Lung (tissue), 12 donors: ENCODE data around the gene FARSA. TPM values are rescaled to one million over a fixed set of nuclear protein-coding genes. Genes with fewer than 3 reads are reported as not detected.
"Not testable (repeated sequence)": the region's sequence is repeated elsewhere in the genome, so short reads cannot be mapped to it uniquely, and the experiment has no call there.

Experiments
- ATAC-seq: fragments of 200-7000 bp; cut with Tn5 transposase; one replicate; pipeline ENCODE4 v1.9.1; 2020; ENCODE audit warnings: moderate number of reproducible peaks; ENCODE audit not compliant: insufficient read depth, low FRiP score
- DNase-seq, 3 donors: peaks; one replicate each; pipeline ENCODE4 v3.0.0-alpha.2; 2013 to 2017
- H3K27ac ChIP-seq, 2 donors: one replicate each; pipeline ENCODE4 v1.5.1; 2013; ENCODE audit warnings: mild to moderate bottlenecking in 2 of 2, moderate library complexity in 2 of 2, control low read depth in 1 of 2, inconsistent platforms in 1 of 2, low read depth in 1 of 2, low read length in 1 of 2
- H3K27me3 ChIP-seq, 3 donors: one replicate each; pipeline ENCODE4 v1.5.1; 2013; ENCODE audit warnings: low read length in 2 of 3; ENCODE audit not compliant: control insufficient read depth in 3 of 3, insufficient read depth in 3 of 3
- H3K36me3 ChIP-seq, 4 donors: one replicate each; pipeline ENCODE4 v1.5.1; 2013; ENCODE audit warnings: low read length in 4 of 4, mild to moderate bottlenecking in 1 of 4, moderate library complexity in 1 of 4; ENCODE audit not compliant: control insufficient read depth in 4 of 4, insufficient read depth in 4 of 4
- H3K4me1 ChIP-seq, 5 donors: one replicate each; pipeline ENCODE4 v1.5.1; 2013; ENCODE audit warnings: low read length in 5 of 5, mild to moderate bottlenecking in 2 of 5, moderate library complexity in 1 of 5; ENCODE audit not compliant: control insufficient read depth in 5 of 5, insufficient read depth in 5 of 5
- H3K4me3 ChIP-seq: one replicate; pipeline ENCODE4 v1.5.1; 2013; ENCODE audit warnings: mild to moderate bottlenecking, control low read depth, moderate library complexity
- H3K9ac ChIP-seq, 2 donors: one replicate each; pipeline ENCODE4 v1.5.1; 2013; ENCODE audit warnings: low read length in 2 of 2, control low read depth in 1 of 2; ENCODE audit not compliant: insufficient read depth in 1 of 2
- H3K9me3 ChIP-seq, 4 donors: one replicate each; pipeline ENCODE4 v1.5.1; 2013; ENCODE audit warnings: low read length in 3 of 4, mild to moderate bottlenecking in 1 of 4, moderate library complexity in 1 of 4; ENCODE audit not compliant: control insufficient read depth in 4 of 4, insufficient read depth in 3 of 4
- CTCF ChIP-seq: IDR thresholded peaks from 2 replicates; pipeline ENCODE4 v1.5.1; 2012; ENCODE audit warnings: mild to moderate bottlenecking; ENCODE audit errors: control extremely low read depth, extremely low read depth
- WGBS, 2 donors: extraction: QIAGEN DNeasy Blood & Tissue Kit; methylation state at CpG; one replicate each; pipeline ENCODE4 v1.1.7; 2013; 5-methylcytosine and 5-hydroxymethylcytosine counted together
- polyA plus RNA-seq, 2 donors: library from polyadenylated mRNA; stranded (reverse); fragments of 200-250 nt; gene quantifications; one replicate each; pipeline ENCODE4 v1.2.1, GENCODE V29; 2013
- total RNA-seq, 2 donors: library from RNA; depleted of rRNA in 1 of 2; stranded (reverse); fragments of >200 nt in 1 of 2; gene quantifications; one replicate each; pipeline ENCODE4 v1.2.1, GENCODE V29; 2014 to 2021
- donor health status: control.
- donor health status: control.
- donor health status: Bipolar disorder and iron deficiency.
- donor health status: healthy.
- donor health status: DM: yes; HTN: yes; CAD: no.

Gene FARSA
- total and polyA plus RNA-seq, 4 donors, result 27.8 to 72.1 (median 52.8) TPM

GRCh38 chr19:12952488-12953137, 19.1 kb upstream of the FARSA start:
- TF ChIP-seq CTCF, result no peak
- ATAC-seq, result no peak
- H3K4me3 ChIP-seq, result no peak overlapping the region
- H3K27me3 ChIP-seq, result no peaks in the 10 kb centered on the region
- H3K9me3 ChIP-seq, result no peaks in the 10 kb centered on the region
- peaks cover 13 to 50% (median 31%) of the 10 kb centered on the region in 4 donors for H3K36me3 ChIP-seq
- 55 to 62% methylated on average over 12 of the region's 12 CpGs for WGBS, 2 donors
- H3K27ac ChIP-seq, result peak overlapping the region; percentile 40 to 67
- no peak overlapping the region for H3K9ac ChIP-seq
- H3K4me1 ChIP-seq, result peaks cover 0 to 40% (median 11%) of the 10 kb centered on the region in 5 donors
- DNase-seq, result no peak

- ATAC-seq, result not testable (repeated sequence)
These were observed 18.5 kb upstream of the FARSA start for GRCh38 chr19:12952050-12952449.

GRCh38 chr19:12949363-12950283, 16.1 kb upstream of the FARSA start:
- no peak overlapping the region for H3K9ac ChIP-seq
- 81 to 87% methylated on average over 16 of the region's 16 CpGs for WGBS, 2 donors
- DNase-seq, result no peak
- H3K4me1 ChIP-seq, result peaks cover 0 to 40% (median 12%) of the 10 kb centered on the region in 5 donors
- no peaks in the 10 kb centered on the region for H3K27me3 ChIP-seq
- no peaks in the 10 kb centered on the region for H3K9me3 ChIP-seq
- H3K36me3 ChIP-seq, result peaks cover 14 to 51% (median 33%) of the 10 kb centered on the region in 4 donors
- TF ChIP-seq CTCF, result no peak
- ATAC-seq, result no peak
- H3K27ac ChIP-seq, result peak overlapping the region in 1 of 2 donors; percentile 44
- H3K4me3 ChIP-seq, result no peak overlapping the region

More at GRCh38 chr19:12952050-12952449, 18.5 kb upstream of the FARSA start:
- not testable (repeated sequence) for DNase-seq, H3K9ac ChIP-seq, H3K9me3 ChIP-seq, H3K4me3 ChIP-seq, H3K27me3 ChIP-seq
- Histone ChIP-seq H3K27ac (peak overlapping the region in 1 of 2 donors; percentile 40), H3K36me3 (peaks cover 13 to 50% (median 34%) of the 10 kb centered on the region in 4 donors), H3K4me1 (peaks cover 0 to 45% (median 12%) of the 10 kb centered on the region in 5 donors)
- 89 to 94% methylated on average over 6 of the region's 6 CpGs for WGBS, 2 donors
